ENCODE results near the gene TTYH1. TPM values are rescaled to one million over a fixed set of nuclear protein-coding genes. Genes with fewer than 3 reads are reported as not detected.
A peak's percentile ranks its signal among the peaks of the same experiment; 100 is the strongest.

The TTYH1 gene
- total and polyA plus RNA-seq, 9 of the 15 experiments (the other 6 are each of a cell fraction or from before 2014, with no cell fraction given): 0.08 TPM; not detected in 8

- TF ChIP-seq IRF1 (CRISPR knock-in tag; IDR thresholded peaks at IDR 0.05; ENCODE audit: borderline replicate concordance) (no peak), ZNF217 (CRISPR knock-in tag; IDR thresholded peaks at IDR 0.05) (no peak), ID3 (CRISPR knock-in tag; IDR thresholded peaks at IDR 0.05) (no peak), ID3 (tag; IDR thresholded peaks at IDR 0.05) (0 out of 2 replicates have a peak, but pooled peaks have one; percentile 25), POLR2A (conservative IDR thresholded peaks at IDR 0.05) (peak; percentile 73), PRPF4 (IDR thresholded peaks at IDR 0.05; ENCODE audit: insufficient read depth, low read depth, low read length, poor library complexity, severe bottlenecking) (peak; percentile 4), POLR3G (IDR thresholded peaks at IDR 0.05; ENCODE audit: extremely low read depth, insufficient read length, insufficient replicate concordance) (no peak), CCNT2 (IDR thresholded peaks at IDR 0.05; ENCODE audit: borderline replicate concordance, extremely low read depth, insufficient read length, low read depth, low read length) (peak; percentile 22), THRB (CRISPR knock-in tag; conservative IDR thresholded peaks at IDR 0.05) (0 out of 2 replicates have a peak, but pooled peaks have one; percentile 1), CHCHD3 (CRISPR knock-in tag; IDR thresholded peaks at IDR 0.05) (no peak), NFXL1 (CRISPR knock-in tag; IDR thresholded peaks at IDR 0.05) (no peak), ZNF124 (CRISPR knock-in tag; IDR thresholded peaks at IDR 0.05) (0 out of 2 replicates have a peak, but pooled peaks have one; percentile 45), DPF2 (IDR thresholded peaks at IDR 0.05) (no peak), FUS (optimal IDR thresholded peaks at IDR 0.05; ENCODE audit: low read depth, low read length) (peak; percentile 63), POLR2AphosphoS2 (IDR thresholded peaks at IDR 0.05; ENCODE audit: low read length) (peak; percentile 78; the same call in 1 of the 2 replicates), POLR2H (tag; IDR thresholded peaks at IDR 0.05; ENCODE audit: low read depth) (no peak), SNIP1 (IDR thresholded peaks at IDR 0.05; ENCODE audit: low read depth) (no peak), SMAD4 (CRISPR knock-in tag; conservative IDR thresholded peaks at IDR 0.05) (peak; percentile 51), XRCC4 (IDR thresholded peaks at IDR 0.05; ENCODE audit: extremely low read depth, insufficient read depth, insufficient read length) (no peak), EZH2 (IDR thresholded peaks at IDR 0.05; ENCODE audit: borderline replicate concordance, low read depth, low read length) (no peak), POLR2AphosphoS5 (IDR thresholded peaks at IDR 0.05; ENCODE audit: control insufficient read depth, insufficient read depth, low read depth, low read length) (0 out of 2 replicates have a peak, but pooled peaks have one; percentile 3), FOXJ2 (tag; IDR thresholded peaks at IDR 0.05) (no peak), DDX20 (tag; IDR thresholded peaks at IDR 0.05; ENCODE audit: low read depth) (no peak), TAF7 (tag; IDR thresholded peaks at IDR 0.05) (no peak)
Observed at GRCh38 chr19:54462655-54463530, 47.6 kb downstream of the TTYH1 start (continued).

Measured in K562 (cell line).